H9 (cell line): ENCODE data around the gene CEP128. TPM values are rescaled to one million over a fixed set of nuclear protein-coding genes. Genes with fewer than 3 reads are reported as not detected.

ENCODE experiments used
- DNase-seq: peaks from one replicate; pipeline ENCODE4 v3.0.0-alpha.2; 2017
- H2AFZ ChIP-seq: one replicate; pipeline ENCODE4 v1.6.1; 2013; ENCODE audit warnings: mild to moderate bottlenecking, low read length, control low read depth, moderate library complexity
- H2AK5ac ChIP-seq: 2 replicates; pipeline ENCODE4 v1.6.1; 2013; ENCODE audit warnings: low read length, control low read depth, mixed read lengths; ENCODE audit not compliant: insufficient read length
- H2BK120ac ChIP-seq: one replicate; pipeline ENCODE4 v1.6.1; 2013; ENCODE audit warnings: low read depth, mild to moderate bottlenecking, low read length, control low read depth, inconsistent platforms; ENCODE audit not compliant: poor library complexity, severe bottlenecking
- H2BK12ac ChIP-seq: 2 replicates; pipeline ENCODE4 v1.6.1; 2013; ENCODE audit warnings: low read length, control low read depth, mixed read lengths, low read depth; ENCODE audit not compliant: insufficient read length
- H2BK15ac ChIP-seq: 2 replicates; pipeline ENCODE4 v1.6.1; 2013; ENCODE audit warnings: low read depth, low read length, control low read depth
- H2BK20ac ChIP-seq: one replicate; pipeline ENCODE4 v1.6.1; 2013; ENCODE audit warnings: low read depth, mild to moderate bottlenecking, low read length, control low read depth, inconsistent platforms; ENCODE audit not compliant: poor library complexity, severe bottlenecking
- H2BK5ac ChIP-seq: 2 replicates; pipeline ENCODE4 v1.6.1; 2013; ENCODE audit warnings: low read length, control low read depth, mixed read lengths; ENCODE audit not compliant: insufficient read length
- H3K14ac ChIP-seq: 2 replicates; pipeline ENCODE4 v1.6.1; 2013; ENCODE audit warnings: low read length, control low read depth; ENCODE audit not compliant: insufficient read depth
- H3K18ac ChIP-seq: 2 replicates; pipeline ENCODE4 v1.6.1; 2013; ENCODE audit warnings: low read depth, mild to moderate bottlenecking, mixed read lengths, low read length, control low read depth; ENCODE audit not compliant: insufficient read length
- H3K23ac ChIP-seq: 2 replicates; pipeline ENCODE4 v1.6.1; 2013; ENCODE audit warnings: low read length, control low read depth, mixed read lengths, low read depth; ENCODE audit not compliant: insufficient read length
- H3K23me2 ChIP-seq: 2 replicates; pipeline ENCODE4 v1.6.1; 2013; ENCODE audit warnings: low read depth, mild to moderate bottlenecking, mixed read lengths, low read length, control low read depth; ENCODE audit not compliant: insufficient read length, poor library complexity, severe bottlenecking
- H3K27ac ChIP-seq: 2 replicates; pipeline ENCODE4 v1.5.1; 2013; ENCODE audit warnings: low read length, control low read depth, mixed read lengths, low read depth; ENCODE audit not compliant: insufficient read length
- H3K27me3 ChIP-seq: 2 replicates; pipeline ENCODE4 v1.6.1; 2013; ENCODE audit warnings: low read length, control low read depth, inconsistent platforms; ENCODE audit not compliant: insufficient read depth
- H3K4ac ChIP-seq: 2 replicates; pipeline ENCODE4 v1.6.1; 2013; ENCODE audit warnings: low read depth, mild to moderate bottlenecking, control low read depth, inconsistent platforms, low read length, moderate library complexity
- H3K4me1 ChIP-seq: 2 replicates; pipeline ENCODE4 v1.6.1; 2013; ENCODE audit warnings: low read length, control low read depth, inconsistent platforms; ENCODE audit not compliant: insufficient read depth
- H3K4me2 ChIP-seq: 2 replicates; pipeline ENCODE4 v1.6.1; 2013; ENCODE audit warnings: low read length, control low read depth, mixed read lengths; ENCODE audit not compliant: insufficient read length, insufficient read depth
- H3K56ac ChIP-seq: 2 replicates; pipeline ENCODE4 v1.6.1; 2013; ENCODE audit warnings: low read depth, mild to moderate bottlenecking, mixed read lengths, low read length, control low read depth; ENCODE audit not compliant: insufficient read length
- H3K79me1 ChIP-seq: 2 replicates; pipeline ENCODE4 v1.6.1; 2013; ENCODE audit warnings: low read depth, mild to moderate bottlenecking, moderate library complexity, low read length, control low read depth, inconsistent platforms; ENCODE audit not compliant: insufficient read depth, poor library complexity, severe bottlenecking
- H3K79me2 ChIP-seq: 2 replicates; pipeline ENCODE4 v1.6.1; 2013; ENCODE audit warnings: low read length, control low read depth, inconsistent platforms; ENCODE audit not compliant: insufficient read depth
- H3K9ac ChIP-seq: 2 replicates; pipeline ENCODE4 v1.6.1; 2013; ENCODE audit warnings: low read length, control low read depth, mixed read lengths; ENCODE audit not compliant: insufficient read length; ENCODE audit errors: extremely low read depth
- H3K9me3 ChIP-seq: one replicate; pipeline ENCODE4 v1.6.1; 2013; ENCODE audit warnings: low read depth, low read length, inconsistent platforms; ENCODE audit not compliant: control insufficient read depth
- H3T11ph ChIP-seq: one replicate; pipeline ENCODE4 v1.6.1; 2013; ENCODE audit warnings: mild to moderate bottlenecking, low read length, control low read depth, inconsistent platforms
- H4K20me1 ChIP-seq: one replicate; pipeline ENCODE4 v1.6.1; 2013; ENCODE audit not compliant: control insufficient read depth, insufficient read length, insufficient read depth
- H4K5ac ChIP-seq: 2 replicates; pipeline ENCODE4 v1.6.1; 2013; ENCODE audit warnings: low read depth, mild to moderate bottlenecking, mixed read lengths, low read length, control low read depth; ENCODE audit not compliant: insufficient read length
- H4K8ac ChIP-seq: replicated peaks from 2 replicates; pipeline ENCODE4 v1.6.1; 2013; ENCODE audit warnings: low read length, control low read depth, mixed read lengths, low read depth; ENCODE audit not compliant: insufficient read length
- H4K91ac ChIP-seq: 2 replicates; pipeline ENCODE4 v1.6.1; 2013; ENCODE audit warnings: low read depth, mild to moderate bottlenecking, moderate library complexity, mixed read lengths, low read length, control low read depth; ENCODE audit not compliant: insufficient read length
- H3K27ac Mint-ChIP-seq, 3 experiments: 2 replicates in 2 of 3; 3 replicates in 1 of 3; pipeline ENCODE4 v1.8.0; 2020 to 2021; ENCODE audit warnings: mixed read lengths in 3 of 3, mild to moderate bottlenecking in 1 of 3, moderate library complexity in 1 of 3
- H3K27me3 Mint-ChIP-seq: 2 replicates; pipeline ENCODE4 v1.8.0; 2021; ENCODE audit warnings: low read depth, mild to moderate bottlenecking, moderate library complexity, mixed read lengths
- H3K36me3 Mint-ChIP-seq, 3 experiments: 2 replicates in 2 of 3; 3 replicates in 1 of 3; pipeline ENCODE4 v1.8.0; 2020 to 2021; ENCODE audit warnings: low read depth in 3 of 3, mixed read lengths in 3 of 3; ENCODE audit not compliant: insufficient read depth in 1 of 3
- H3K4me1 Mint-ChIP-seq, 2 experiments: 2 replicates each; pipeline ENCODE4 v1.8.0; 2020; ENCODE audit warnings: mixed read lengths in 2 of 2
- H3K4me3 Mint-ChIP-seq, 2 experiments: 2 replicates in 1 of 2; 3 replicates in 1 of 2; pipeline ENCODE4 v1.8.0; 2020 to 2021; ENCODE audit warnings: mild to moderate bottlenecking in 2 of 2, mixed read lengths in 2 of 2, moderate library complexity in 1 of 2
- H3K9me3 Mint-ChIP-seq, 2 experiments: 2 replicates in 1 of 2; 3 replicates in 1 of 2; pipeline ENCODE4 v1.8.0; 2020; ENCODE audit warnings: mild to moderate bottlenecking in 2 of 2, mixed read lengths in 2 of 2, moderate library complexity in 1 of 2
- CTCF ChIP-seq: fragments of 200-600 bp; sonication (generic); conservative IDR thresholded peaks from 3 replicates; pipeline ENCODE4 v1.8.0; 2021; ENCODE audit warnings: antibody characterized with exemption, mild to moderate bottlenecking
- total RNA-seq: library from RNA; stranded (reverse); gene quantifications from 2 replicates; pipeline ENCODE4 v1.2.1, GENCODE V29; 2021

CEP128 gene
- total RNA-seq, 1 experiment from 2014 or later: 16.3 TPM

- H3T11ph ChIP-seq: no peak overlapping the region
- no peaks in the 10 kb centered on the region for H3K4me1 ChIP-seq
- Mint-ChIP-seq H3K36me3 (no peaks in the 10 kb centered on the region), H3K4me1 (no peaks in the 10 kb centered on the region), H3K4me3 (no peak overlapping the region), H3K27ac (no peak overlapping the region; a peak in 1 of 7 replicates), H3K9me3 (no peaks in the 10 kb centered on the region), H3K27me3 (no peaks in the 10 kb centered on the region)
- no peak overlapping the region for H3K9ac ChIP-seq
- H4K20me1 ChIP-seq: no peaks in the 10 kb centered on the region
- no peak overlapping the region for H2BK20ac ChIP-seq
- H3K79me2 ChIP-seq: no peaks in the 10 kb centered on the region
- no peak overlapping the region for H3K27ac ChIP-seq
- no peak overlapping the region for H4K8ac ChIP-seq
- no peak overlapping the region for H3K18ac ChIP-seq
- H3K14ac ChIP-seq: no peak overlapping the region
- H2BK5ac ChIP-seq: no peak overlapping the region
- H3K4ac ChIP-seq: no peak overlapping the region
- no peak overlapping the region for H2AK5ac ChIP-seq
- H3K4me2 ChIP-seq: no peak overlapping the region
- no peak overlapping the region for H2BK12ac ChIP-seq
- H3K79me1 ChIP-seq: no peaks in the 10 kb centered on the region
- no peak overlapping the region for H4K91ac ChIP-seq
- DNase-seq: no peak
- TF ChIP-seq CTCF: no peak
- H3K23ac ChIP-seq: no peak overlapping the region
- H2BK15ac ChIP-seq: no peak overlapping the region
- no peak overlapping the region for H4K5ac ChIP-seq
- H3K27me3 ChIP-seq: no peaks in the 10 kb centered on the region
- no peak overlapping the region for H2BK120ac ChIP-seq
- no peaks in the 10 kb centered on the region for H3K9me3 ChIP-seq
- no peak overlapping the region for H2AFZ ChIP-seq
- H3K56ac ChIP-seq: no peak overlapping the region
- no peaks in the 10 kb centered on the region for H3K23me2 ChIP-seq
Observed at GRCh38 chr14:80609055-80609454, 332.5 kb downstream of the CEP128 start.
